Lower lobe of right lung (tissue), 2 donors: ENCODE data around the gene MMUT. TPM values are rescaled to one million over a fixed set of nuclear protein-coding genes. Genes with fewer than 3 reads are reported as not detected.

Experiments used
- ATAC-seq, 2 donors: fragments of 200-7000 bp; cut with Tn5 transposase; one replicate each; pipeline ENCODE4 v1.9.1; 2020 to 2022; ENCODE audit warnings: mild to moderate bottlenecking in 2 of 2, moderate library complexity in 2 of 2
- DNase-seq: peaks from one replicate; pipeline ENCODE4 v3.0.0-alpha.2; 2020
- H3K27ac ChIP-seq: fragments of 200-600 bp; one replicate; pipeline ENCODE4 v1.8.0; 2022
- H3K27me3 ChIP-seq: fragments of 200-600 bp; one replicate; pipeline ENCODE4 v1.8.0; 2022; ENCODE audit warnings: low read depth
- H3K36me3 ChIP-seq: fragments of 200-600 bp; one replicate; pipeline ENCODE4 v1.8.0; 2022; ENCODE audit warnings: mild to moderate bottlenecking
- H3K4me1 ChIP-seq: fragments of 200-600 bp; one replicate; pipeline ENCODE4 v1.8.0; 2022
- H3K4me3 ChIP-seq: fragments of 200-600 bp; one replicate; pipeline ENCODE4 v1.8.0; 2022; ENCODE audit warnings: mild to moderate bottlenecking
- H3K9me3 ChIP-seq: fragments of 200-600 bp; one replicate; pipeline ENCODE4 v1.8.0; 2022
- intact Hi-C: fragments of 100-400 bp; cut with DNase I; formaldehyde crosslinking; loops from one replicate; pipeline ENCODE4 v1.11.0; 2022
- long read RNA-seq: library from polyadenylated mRNA; unstranded; transcript quantifications from one replicate; pipeline ENCODE4 v2.0.0, GENCODE V29; 2021
- total RNA-seq: library from RNA; stranded (reverse); fragmentation: NEBNext Ultra II Directional; extraction: Animal tissue kit (Norgen Biotek cat#: 25700); gene quantifications from one replicate; pipeline ENCODE4 v1.2.1, GENCODE V29; 2021
- TF ChIP-seq, protein P1 (sequence below): fragments of 200-600 bp; IDR thresholded peaks from one replicate; pipeline ENCODE4 v1.8.0; 2022; ENCODE audit warnings: antibody characterized with exemption, mild to moderate bottlenecking
- donor health status: DM: no; HTN: yes; CAD: no; lungs with severe emphysema.

The MMUT gene
- 21.9 TPM for total RNA-seq
- long read RNA-seq, transcript MUT-201 (13 exons, 3,749 nt): major isoform, 87 of 111 reads
- long read RNA-seq, partial matches to known transcripts: 6 of 111 reads
- long read RNA-seq, other reads (novel, unspliced or antisense): 18 of 111 reads

- ATAC-seq: peak; percentile 100
- Histone ChIP-seq H3K27me3 (no peaks in the 10 kb centered on the region), H3K36me3 (peaks cover 12% of the 10 kb centered on the region), H3K4me1 (peaks cover 45% of the 10 kb centered on the region), H3K4me3 (peak within 1 kb of the TSS; percentile 60), H3K9me3 (no peaks in the 10 kb centered on the region), H3K27ac (peak within 1 kb of the TSS; percentile 84)
- TF ChIP-seq, protein P1, sequence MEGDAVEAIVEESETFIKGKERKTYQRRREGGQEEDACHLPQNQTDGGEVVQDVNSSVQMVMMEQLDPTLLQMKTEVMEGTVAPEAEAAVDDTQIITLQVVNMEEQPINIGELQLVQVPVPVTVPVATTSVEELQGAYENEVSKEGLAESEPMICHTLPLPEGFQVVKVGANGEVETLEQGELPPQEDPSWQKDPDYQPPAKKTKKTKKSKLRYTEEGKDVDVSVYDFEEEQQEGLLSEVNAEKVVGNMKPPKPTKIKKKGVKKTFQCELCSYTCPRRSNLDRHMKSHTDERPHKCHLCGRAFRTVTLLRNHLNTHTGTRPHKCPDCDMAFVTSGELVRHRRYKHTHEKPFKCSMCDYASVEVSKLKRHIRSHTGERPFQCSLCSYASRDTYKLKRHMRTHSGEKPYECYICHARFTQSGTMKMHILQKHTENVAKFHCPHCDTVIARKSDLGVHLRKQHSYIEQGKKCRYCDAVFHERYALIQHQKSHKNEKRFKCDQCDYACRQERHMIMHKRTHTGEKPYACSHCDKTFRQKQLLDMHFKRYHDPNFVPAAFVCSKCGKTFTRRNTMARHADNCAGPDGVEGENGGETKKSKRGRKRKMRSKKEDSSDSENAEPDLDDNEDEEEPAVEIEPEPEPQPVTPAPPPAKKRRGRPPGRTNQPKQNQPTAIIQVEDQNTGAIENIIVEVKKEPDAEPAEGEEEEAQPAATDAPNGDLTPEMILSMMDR: no peak
- DNase-seq: peak; percentile 94
- intact Hi-C loops: no loop called here
Measured at GRCh38 chr6:49462927-49463611, at the start of gene MMUT, which contains the start of gene CENPQ. Gene MMUT, minus strand, starts transcription at chr6:49463253. Its CDS starts 3,787 bp downstream, at chr6:49459466. Gene CENPQ, plus strand, starts transcription at chr6:49463370. Its CDS starts 6,807 bp downstream, at chr6:49470177.

GRCh38 chr6:49509342-49509741 lies 46.3 kb upstream of the MMUT start:
- H3K4me3 ChIP-seq: no peak overlapping the region
- H3K36me3 ChIP-seq: no peaks in the 10 kb centered on the region
- H3K4me1 ChIP-seq: no peaks in the 10 kb centered on the region
- ATAC-seq (no peak), DNase-seq (no peak)
- TF ChIP-seq, protein P1: no peak
- peaks cover 1% of the 10 kb centered on the region for H3K27me3 ChIP-seq
- intact Hi-C loops: no loop called here
- no peak overlapping the region for H3K27ac ChIP-seq
- no peaks in the 10 kb centered on the region for H3K9me3 ChIP-seq

DNA sequence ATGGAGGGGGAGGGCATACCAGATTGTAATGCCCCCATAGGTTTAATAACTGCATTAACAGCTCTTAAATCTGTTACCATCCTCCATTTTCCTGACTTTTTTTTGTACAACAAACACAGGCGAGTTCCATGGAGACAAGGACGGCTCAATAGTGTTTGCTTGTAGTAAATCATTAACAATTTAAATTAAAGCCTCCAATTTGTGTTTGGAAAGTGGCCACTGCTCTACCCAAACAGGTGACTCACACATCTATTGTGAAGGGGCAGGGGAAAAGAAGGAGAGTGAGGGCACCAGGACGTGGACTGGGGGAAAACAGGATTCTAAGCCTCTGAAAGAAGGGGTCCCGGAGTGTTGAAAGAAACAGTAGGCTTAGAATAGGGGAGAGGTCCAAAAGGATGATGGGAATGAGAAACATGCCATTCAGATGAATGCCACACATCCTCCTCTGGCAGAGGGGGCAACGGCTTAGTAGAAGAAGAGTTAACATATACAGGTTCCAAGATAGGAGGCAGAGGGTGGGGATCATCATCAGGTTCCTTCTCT lies 43.6 kb upstream of the MMUT start:
- no peak overlapping the region for H3K27ac ChIP-seq
- no peaks in the 10 kb centered on the region for H3K36me3 ChIP-seq
- no peaks in the 10 kb centered on the region for H3K27me3 ChIP-seq
- H3K4me1 ChIP-seq: no peaks in the 10 kb centered on the region
- intact Hi-C loops: no loop called here
- H3K9me3 ChIP-seq: no peaks in the 10 kb centered on the region
- ATAC-seq: no peak
- TF ChIP-seq, protein P1: no peak
- H3K4me3 ChIP-seq: no peak overlapping the region
- DNase-seq: no peak

- Histone ChIP-seq H3K36me3 (no peaks in the 10 kb centered on the region), H3K27me3 (no peaks in the 10 kb centered on the region), H3K27ac (no peak overlapping the region), H3K4me3 (no peak overlapping the region), H3K4me1 (no peaks in the 10 kb centered on the region), H3K9me3 (no peaks in the 10 kb centered on the region)
- DNase-seq: no peak
- intact Hi-C loops: no loop called here
- TF ChIP-seq, protein P1: no peak
- ATAC-seq: no peak
Measured at GRCh38 chr6:49504666-49505065, 41.6 kb upstream of the MMUT start.

GRCh38 chr6:49499623-49500022 lies 36.6 kb upstream of the MMUT start, which contains the start of gene GLYATL3:
Gene GLYATL3, plus strand, starts transcription at chr6:49499923. Its CDS starts 12,068 bp downstream, at chr6:49511991.
- ATAC-seq: no peak
- Histone ChIP-seq H3K4me1 (no peaks in the 10 kb centered on the region), H3K36me3 (no peaks in the 10 kb centered on the region), H3K4me3 (no peak within 1 kb of the TSS), H3K9me3 (no peaks in the 10 kb centered on the region), H3K27ac (no peak within 1 kb of the TSS), H3K27me3 (no peaks in the 10 kb centered on the region)
- no peak for DNase-seq
- intact Hi-C loops: no loop called here
- TF ChIP-seq, protein P1: no peak
